Activated T-helper 1 cell treated with Interleukin-2 at 50 U/mL for 16 hours (primary cell): ENCODE data around the gene CAMP.

Experiments
- DNase-seq: peaks from one replicate; pipeline ENCODE4 v3.0.0-alpha.2; 2020; ENCODE audit warnings: low read depth

Gene CAMP

DNA sequence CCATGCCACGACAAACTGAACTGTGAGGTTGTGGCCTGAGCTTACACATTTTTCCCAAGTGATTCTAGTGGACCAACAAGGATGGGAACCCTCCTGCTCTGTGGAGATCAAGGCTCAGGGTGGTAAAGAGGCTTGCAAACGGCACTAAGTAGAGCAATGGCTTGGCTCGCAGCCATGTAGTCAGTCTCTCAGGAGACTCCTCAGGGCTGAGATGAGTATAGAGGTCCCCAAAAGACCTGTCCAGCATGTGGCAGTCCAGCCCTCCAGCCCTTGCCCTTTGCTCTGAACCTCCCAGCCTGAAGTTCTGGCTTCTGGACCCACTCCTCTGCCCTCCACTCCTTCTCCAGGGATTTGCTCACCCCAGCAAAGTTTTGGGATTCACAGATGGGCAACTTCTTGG lies 8.3 kb upstream of the CAMP start:
- no peak for DNase-seq

DNA sequence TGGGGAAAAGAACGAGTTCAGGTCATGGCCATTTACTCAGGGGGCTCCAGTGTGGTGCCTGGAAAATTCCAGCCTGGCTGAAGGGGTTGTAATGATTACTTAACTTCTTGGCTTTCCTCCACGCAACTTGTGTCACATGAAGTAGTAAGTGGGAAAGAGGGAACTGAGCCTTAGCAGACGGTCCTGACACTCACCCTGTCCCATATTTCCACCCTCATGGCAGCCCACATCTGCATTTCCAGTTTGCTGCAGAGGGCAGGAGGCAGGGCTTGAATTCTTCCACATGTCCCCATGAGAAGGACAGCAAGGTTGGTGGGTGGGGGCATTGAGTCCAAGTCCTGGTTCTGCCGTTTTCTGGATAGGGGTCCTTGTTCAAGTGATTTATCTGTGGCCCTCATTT lies 7.8 kb upstream of the CAMP start:
- no peak for DNase-seq

DNA sequence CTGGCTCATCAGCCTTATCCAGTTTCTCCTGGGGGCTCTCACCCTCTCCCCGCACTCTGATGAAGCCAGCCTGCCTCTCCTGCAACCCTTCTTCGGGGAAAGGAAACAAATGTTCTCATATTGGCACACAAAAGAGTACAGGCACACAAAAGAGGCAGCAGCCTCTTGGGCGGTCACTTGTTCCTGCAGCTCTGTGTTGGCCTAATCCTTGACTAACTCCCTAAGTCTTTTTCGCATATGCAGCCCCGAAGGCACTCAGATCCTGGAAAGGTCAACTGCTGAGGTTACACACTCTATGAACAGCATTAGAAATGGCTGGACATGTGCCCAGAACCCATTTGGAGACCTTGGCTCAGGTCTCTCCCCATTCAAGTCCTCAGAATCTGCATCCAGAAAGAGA lies 7.4 kb upstream of the CAMP start:
- no peak for DNase-seq

DNA sequence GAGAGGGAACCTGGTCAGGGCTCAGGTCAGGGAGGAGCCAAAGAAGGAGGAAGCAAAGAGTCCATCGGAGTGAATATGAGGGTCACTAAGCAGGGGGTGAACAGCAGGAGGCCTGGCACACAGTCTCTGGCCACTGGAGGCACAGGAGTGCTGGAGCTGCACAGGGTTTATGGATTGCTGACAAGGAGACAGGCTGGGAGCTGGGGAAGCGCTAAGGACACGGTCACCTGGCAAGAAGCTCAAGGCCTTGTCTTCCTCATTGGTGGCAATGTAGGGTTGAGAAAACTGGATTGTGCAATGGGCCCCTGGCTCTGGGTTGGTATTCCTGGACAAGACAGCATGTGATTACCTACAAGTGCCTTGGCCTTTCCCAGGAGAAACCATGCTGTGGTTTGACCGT lies 5.8 kb upstream of the CAMP start:
- no peak for DNase-seq

DNA sequence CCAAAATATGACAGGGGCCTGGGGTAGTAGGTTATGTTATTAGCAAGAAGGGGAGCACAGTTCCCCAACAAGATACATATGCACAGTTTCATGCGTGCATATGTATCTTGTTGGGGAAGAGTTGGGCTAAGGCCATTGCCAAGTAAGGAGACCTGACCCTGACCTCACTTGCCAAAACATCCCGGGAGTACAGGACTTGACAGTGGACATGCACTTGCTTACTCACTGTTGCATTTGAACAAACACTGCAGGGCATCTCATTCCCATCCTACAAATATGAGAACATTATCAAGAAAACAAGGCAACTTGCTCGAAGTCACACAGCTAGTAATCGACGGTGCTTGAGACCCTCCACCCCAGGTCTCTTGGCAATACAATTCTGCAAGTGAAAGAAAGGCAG lies 4.8 kb upstream of the CAMP start:
- no peak for DNase-seq

DNA sequence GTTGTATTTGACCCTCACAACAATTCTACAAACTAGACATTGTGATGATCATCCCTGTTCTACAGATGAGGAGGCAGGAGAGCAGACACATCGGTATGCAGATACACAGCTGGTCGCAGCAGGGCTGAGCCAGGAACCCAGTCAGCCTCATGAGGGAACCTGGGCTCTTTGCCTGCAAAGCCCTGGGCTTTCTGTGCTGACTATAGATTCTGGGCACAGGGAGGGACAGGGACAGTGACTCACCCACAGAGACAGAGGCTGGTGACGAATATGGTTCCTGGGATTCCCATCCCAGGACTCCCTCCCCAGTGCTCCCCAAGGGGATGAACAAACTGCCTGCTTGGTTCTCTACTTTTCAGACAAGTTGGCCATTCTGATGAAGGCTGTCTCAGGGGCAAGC lies 3.8 kb upstream of the CAMP start:
- DNase-seq, result no peak

DNA sequence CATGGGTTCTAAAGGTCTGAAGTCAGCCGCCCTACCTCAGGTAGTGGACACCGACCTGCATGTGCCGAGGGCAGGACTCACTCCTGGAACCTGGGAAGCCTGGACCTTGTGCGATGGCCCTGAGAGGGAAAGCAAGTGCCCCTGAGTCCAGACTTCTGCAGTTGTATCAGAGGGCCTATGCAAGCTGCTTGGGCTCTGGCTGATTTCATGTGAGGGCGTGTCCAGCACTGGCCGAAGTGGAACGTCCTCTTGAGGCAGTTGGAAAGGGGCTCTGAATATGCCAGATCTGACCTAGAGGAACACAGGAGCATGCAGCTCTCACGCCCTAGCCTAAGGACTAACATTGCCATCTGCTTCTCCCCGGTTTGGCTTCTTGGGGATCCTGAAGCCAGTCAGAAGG lies 2.5 kb upstream of the CAMP start:
- no peak for DNase-seq

DNA sequence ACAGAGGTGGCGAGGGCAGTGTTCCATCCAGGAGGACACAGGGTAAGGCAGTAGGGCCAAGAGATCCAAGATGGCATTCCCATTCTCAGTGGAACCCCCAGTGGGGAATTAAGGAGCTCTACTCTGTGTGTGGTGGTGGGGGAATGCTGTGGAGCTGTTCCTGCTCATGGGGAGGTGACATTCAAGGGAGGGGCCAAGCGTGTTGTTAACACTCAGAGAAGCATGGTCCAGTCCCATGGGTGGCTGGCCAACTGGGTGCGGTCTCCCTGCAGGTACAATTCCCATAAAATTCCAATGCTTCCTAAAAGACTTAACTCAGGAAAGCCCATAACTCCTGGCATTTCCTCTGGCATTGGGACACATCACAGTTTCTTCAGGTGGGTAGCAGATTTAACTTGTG lies 2.3 kb downstream of the CAMP start:
- no peak for DNase-seq

DNA sequence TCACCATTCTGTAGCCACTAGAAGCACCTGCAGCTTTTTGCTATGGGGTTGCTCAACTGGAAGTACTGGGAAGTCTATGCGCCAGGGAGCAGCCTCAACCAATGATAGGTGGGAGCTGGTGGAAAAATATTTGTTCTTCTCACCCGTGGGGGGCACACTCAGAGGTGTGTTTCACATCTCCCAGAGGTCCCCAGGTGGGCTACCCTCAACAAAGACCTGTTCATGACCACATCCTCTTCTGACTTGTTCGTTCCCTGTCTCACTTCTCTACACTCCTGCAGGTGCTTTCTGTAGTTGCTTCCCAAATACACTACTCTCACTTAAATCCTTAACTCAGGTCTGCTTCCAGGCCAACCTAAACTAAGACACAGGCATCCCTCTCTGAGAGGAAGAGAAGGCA lies 3.6 kb downstream of the CAMP start:
- DNase-seq, result no peak

DNA sequence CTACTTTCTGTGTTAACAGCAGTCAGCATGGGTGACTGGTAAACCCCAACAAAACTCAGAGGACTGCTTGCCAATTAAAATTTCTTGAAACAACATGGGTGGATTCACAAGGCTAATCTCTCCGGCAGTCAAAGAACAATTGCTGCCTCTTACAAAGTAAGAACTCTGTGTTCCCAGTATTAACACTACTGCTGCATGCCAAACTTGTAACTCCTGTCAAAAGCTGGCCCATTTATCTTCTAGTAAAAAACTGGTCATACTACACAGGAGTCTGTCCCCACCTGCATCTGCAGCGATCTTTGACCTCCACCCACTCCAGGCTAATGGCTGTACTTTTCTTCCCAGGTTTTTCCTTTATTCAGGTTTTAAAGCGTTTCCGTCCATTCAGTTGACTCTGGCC lies 8.9 kb downstream of the CAMP start:
- DNase-seq, result no peak

DNA sequence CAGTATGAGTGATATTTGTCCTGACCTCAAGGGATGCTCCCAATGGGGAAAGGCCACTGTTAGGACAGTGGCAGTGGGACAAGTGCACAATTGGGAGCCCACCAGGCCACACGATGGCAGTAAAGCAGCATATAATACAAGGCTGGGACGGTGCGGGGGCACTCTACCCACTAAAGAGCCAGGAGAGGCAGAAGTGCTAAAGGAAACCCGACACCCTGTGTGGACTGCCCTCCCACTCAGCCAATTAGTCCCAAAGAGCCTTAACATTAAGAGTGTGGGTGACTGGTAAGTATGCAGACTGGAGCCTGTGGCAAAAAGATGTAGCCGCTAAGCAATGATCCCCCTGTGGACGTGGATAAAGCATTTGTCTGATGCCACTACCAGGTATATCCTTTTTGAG lies 9.4 kb downstream of the CAMP start:
- DNase-seq, result peak; percentile 13

DNA sequence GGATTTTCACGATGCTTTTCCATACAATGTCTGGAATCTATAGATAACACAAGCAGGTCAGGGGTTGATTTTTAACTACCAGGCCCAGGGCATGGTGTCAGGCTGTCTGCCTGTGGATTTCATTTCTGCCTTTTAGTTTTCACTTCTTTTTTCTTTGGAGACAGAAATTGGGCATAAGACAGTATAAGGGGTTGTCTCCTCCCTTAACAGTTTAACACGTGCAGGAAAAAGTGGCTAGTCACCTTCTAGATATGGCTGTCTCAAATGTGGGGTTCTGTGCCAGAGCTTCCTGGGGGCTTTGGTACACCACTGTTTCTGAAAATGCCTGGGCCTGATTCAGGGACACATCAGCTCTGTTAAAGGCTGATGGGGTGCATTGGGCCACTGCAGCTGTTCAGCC lies 10.2 kb downstream of the CAMP start:
- no peak for DNase-seq

DNA sequence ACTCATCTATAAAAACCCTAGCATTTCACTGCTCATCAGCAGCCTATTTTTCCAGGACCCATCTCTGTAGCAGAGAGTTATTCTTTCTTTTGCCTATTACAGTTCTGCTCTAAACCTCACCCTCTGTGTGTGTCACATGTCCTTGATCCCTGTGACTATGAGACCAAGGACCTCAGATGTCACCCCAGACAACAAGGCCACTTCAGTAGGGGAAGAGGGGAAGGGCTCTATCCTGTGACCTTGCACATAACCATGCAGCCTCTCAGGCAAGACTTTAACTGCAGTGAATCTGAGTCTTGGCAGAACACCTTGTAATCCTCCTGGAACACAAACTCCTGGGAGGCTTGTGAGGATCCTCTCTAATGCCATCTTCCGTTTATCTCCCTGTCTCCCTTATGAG lies 13.2 kb downstream of the CAMP start:
- DNase-seq, result no peak

DNA sequence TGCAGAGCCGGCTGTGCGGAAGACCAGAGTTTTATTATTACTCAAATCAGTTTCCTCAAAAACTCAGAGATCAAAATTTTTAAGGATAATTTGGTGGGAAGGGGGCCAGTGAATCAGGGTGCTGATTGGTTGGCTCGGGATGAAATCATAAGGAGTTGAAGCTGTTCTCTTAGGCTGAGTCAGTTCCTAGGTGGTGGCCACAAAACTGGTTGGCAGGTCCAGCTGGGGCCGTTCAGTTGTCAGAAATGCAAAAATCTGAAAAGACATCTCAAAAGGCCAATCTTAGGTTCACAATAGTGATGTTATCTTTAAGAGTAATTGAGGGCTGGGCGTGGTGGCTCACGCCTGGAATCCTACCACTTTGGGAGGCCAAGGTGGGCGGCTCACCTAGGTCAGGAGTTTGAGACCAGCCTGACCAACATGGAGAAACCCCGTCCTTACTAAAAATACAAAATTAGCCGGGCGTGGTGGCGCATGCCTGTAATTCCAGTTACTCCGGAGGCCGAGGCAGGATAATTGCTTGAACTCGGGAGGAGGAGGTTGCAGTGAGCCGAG lies 15.3 kb downstream of the CAMP start:
- no peak for DNase-seq

DNA sequence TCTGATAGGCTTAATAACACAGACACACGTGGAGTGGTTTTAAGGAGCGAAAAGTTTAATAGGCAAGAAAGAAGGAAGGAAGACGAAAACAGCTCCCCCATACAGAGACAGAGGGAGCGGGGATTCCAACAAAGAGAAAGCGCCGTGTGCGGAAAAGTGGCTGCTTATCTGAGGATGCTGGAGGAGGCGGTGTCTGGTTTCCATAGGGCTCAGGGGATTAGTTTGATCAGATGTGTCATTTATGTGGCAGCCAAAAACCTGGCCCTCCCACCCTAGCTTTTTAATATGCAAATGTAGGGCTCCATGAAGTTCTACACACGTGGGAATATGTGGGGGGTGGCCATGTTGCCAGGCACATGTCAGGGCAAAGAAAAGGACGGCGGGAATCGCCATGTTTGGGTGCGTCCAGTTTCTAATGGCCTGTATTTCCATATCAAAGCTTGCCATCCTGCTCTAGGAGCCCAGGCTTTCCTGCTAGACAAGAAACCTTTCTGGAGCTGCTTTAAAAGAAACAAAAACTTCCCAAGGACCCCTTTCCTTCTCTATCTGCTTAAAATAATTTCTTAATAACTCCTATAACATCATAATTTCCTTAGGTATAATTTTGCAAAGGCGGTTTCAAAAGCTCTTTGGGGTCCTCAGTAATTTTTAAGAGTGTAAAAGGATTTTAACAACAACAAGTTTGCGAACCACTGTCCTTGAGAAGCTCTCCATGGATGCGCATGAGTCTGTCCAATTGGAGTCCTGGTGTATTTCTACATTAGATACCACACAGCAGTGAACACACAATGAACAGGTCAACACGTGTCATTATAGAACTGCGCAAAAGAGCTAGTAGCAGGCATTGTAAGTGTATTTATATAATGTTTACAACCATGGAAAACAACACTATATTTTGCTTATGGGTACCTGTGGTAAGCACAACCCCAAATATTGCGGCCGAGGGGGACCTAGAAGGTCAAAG lies 17.0 kb downstream of the CAMP start:
- no peak for DNase-seq

DNA sequence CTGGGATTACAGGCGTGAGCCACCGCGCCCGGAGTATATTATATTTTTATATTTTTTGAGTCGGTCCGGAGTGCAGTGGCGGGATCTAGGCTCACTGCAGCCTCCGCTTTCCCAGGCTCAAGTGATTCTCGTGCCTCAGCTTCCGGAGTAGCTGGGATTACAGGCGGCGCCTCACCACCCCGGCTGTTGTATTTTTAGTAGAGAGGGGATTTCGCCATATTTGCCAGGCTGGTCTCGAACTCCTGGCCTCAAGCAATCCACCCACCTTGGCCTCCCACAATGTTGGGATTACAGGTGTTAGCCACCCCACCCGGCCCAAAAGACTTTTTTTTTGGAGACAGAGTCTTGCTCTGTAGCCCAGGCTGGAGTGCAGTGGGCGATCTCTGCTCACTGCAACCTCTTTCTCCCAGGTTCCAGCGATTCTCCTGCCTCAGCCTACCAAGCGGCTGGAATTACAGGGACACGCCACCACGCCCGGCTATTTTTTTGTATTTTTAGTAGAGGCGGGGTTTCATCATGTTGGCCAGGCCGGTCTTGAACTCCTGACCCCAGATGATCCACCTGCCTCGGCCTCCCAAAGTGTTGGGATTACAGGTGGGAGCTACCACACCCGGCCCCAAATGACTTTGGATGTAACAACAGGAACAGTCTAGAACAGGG lies 18.6 kb downstream of the CAMP start:
- DNase-seq, result no peak

DNA sequence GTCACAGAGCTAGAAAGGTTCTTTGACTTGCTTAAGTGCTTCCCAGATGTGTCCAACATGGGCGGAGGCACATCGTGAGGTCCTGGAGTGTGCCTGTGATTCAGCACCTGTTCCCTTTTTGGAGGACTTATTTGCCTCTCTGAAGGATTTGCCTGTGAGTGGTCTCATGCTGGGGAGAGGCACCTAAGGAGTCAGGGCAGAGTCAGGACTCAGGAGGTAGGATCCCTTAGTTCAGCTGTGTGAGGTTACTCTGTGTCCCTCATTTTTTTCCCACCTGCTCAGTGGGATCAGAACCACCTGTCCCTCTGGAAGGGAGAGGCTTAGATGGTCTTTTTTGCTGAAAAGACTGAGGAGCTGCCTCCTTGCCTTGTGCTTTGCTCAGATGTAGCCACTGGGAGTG lies 20.6 kb downstream of the CAMP start:
- no peak for DNase-seq

DNA sequence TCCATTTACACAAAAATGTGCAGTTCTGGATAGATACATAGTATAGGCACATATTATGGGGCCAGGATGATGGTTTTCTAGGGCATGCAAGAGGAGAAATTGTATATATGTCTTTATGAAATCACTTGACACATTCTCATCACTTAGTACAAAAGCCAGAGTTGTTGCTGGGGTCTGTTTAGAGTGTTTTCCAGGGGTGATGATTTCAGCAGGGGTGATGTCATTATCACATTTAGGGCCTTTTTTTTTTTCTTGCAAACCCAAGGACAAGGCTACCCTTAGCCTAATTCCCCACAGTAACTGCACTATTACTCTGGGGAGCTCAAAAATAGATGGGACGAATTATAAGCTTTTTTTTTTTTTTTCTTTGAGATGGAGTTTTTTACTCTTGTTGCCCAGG lies 21.2 kb downstream of the CAMP start:
- no peak for DNase-seq

DNA sequence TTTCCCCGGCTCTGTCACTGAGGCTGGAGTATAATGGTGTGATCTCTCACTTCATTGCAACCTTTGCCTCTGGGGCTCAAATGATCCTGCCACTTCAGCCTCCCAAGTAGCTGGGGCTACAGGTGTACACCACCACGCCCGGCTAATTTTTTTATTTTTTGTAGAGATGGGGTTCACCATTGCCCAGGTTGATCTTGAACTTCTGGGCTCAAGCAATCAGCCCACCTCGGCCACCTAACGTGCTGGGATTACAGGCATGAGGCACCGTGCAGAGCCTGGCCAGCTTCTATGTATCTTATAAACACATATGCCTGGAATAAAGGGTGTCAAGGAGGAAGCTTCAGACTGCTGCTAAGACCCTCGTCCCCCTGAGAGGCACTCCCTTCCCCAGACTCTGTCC lies 21.8 kb downstream of the CAMP start:
- no peak for DNase-seq

DNA sequence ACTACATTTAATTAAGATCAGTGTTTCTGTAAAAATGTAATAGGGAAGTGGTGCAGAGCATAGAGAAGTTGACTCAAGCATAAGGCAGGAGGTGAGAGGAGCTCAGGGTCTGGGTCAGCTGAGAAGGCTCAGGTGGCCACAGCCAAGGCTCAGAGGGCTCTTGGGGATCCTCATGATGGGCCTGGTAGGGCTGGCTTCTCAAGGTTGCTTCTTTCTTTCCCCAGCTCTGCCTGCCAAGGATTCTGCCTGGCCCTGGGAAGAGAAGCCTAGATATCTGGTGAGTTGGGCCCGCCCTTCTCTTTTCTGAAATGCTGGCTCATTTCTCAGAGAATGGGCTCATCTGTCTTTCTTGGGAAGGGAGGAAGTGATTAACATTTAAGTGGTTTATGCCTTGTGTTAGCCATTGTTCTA lies 24.1 kb downstream of the CAMP start:
- DNase-seq, result no peak

DNA sequence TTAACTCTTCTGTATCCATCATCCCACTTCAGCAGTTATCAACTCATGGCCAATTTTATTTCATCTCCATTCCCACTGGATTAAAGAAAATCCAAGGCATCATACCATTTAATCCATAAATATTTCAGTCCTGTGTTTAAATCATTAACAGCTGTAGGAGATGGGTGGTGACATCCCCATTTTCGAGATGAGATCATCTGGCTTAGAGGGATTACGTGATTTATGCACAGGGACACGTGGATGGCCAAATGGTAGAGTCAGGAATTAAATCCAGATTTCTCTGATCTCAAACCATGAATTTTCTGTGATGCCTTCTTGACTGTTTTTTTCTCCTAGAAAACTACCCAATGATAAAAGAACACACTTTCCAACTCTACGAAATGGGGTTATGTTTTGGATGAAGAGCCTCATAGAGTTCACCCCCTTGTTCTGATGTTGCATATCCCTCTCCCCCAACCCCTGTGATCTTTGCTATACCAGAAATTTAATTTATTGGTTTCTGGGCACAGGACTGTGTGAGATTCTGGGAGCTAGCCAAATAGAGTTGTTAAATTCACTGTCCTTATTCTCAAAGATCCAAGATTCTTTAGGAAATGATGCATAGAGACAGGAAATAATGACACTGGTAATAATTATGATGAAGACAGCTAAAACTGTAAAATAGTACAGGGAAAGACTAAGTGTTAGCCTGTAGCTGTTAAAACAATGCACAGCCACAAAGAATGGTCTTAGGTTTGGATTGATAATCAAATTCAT lies 25.0 kb downstream of the CAMP start:
- no peak for DNase-seq

DNA sequence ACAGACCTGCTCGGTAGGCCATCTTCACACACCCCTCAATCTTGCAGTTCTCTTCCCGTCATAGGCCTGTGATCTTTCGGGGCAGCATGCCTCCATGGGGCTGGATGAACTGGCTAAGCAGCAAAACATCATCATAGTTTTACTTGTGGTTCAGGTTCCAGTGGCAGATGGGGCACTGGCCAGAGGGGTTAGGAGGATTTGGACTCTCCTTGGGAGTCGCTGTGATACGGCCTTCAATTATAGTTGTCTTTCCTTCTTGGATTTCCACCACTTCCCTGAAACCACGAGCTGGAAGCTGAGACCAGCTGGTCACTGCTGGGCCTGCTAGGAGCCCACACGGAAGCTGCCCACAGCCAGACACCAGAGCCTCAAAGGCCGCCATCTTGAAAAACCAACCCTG lies 33.3 kb downstream of the CAMP start:
- no peak for DNase-seq

DNA sequence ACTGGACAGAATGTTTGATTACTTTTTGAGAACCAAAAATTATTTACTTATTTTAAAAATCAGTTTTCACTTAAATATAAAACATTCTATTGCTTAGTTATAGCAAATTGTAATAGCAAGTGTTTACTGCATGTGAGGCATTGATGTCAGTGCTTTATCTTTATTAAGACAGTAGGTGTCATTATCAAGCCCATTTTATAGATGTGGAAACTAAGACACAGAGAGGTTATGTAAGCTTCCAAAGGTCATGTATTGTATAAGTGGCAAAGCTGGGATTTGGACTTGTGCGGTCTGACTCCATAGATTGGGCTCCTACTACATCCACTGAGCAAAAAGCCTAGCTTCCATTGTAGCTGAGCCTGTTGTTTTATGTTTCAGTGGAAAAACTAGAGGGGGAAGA lies 35.2 kb downstream of the CAMP start:
- no peak for DNase-seq
